Ascending aorta (tissue), 2 donors: ENCODE data around the gene XPNPEP2. TPM values are rescaled to one million over a fixed set of nuclear protein-coding genes. Genes with fewer than 3 reads are reported as not detected.

Experiments used
- DNase-seq, 2 donors: peaks; one replicate each; pipeline ENCODE4 v3.0.0-alpha.2; 2019; ENCODE audit warnings: low spot score in 2 of 2
- H3K27ac ChIP-seq, 2 donors: fragments of 200-600 bp; sonication (generic); one replicate each; pipeline ENCODE4 v1.5.1; 2016 to 2017; ENCODE audit warnings: mild to moderate bottlenecking in 1 of 2
- H3K27me3 ChIP-seq: fragments of 200-600 bp; sonication (generic); one replicate; pipeline ENCODE4 v1.5.1; 2017
- H3K36me3 ChIP-seq, 2 donors: fragments of 200-600 bp; sonication (generic); one replicate each; pipeline ENCODE4 v1.5.1; 2016
- H3K4me1 ChIP-seq, 2 donors: fragments of 200-600 bp; sonication (generic); one replicate each; pipeline ENCODE4 v1.5.1; 2016 to 2017; ENCODE audit warnings: mild to moderate bottlenecking in 1 of 2
- H3K4me3 ChIP-seq, 2 donors: fragments of 200-600 bp; sonication (generic); one replicate each; pipeline ENCODE4 v1.5.1; 2016 to 2017; ENCODE audit warnings: mild to moderate bottlenecking in 1 of 2
- H3K9me3 ChIP-seq, 2 donors: fragments of 200-600 bp; sonication (generic); one replicate each; pipeline ENCODE4 v1.5.1; 2016
- intact Hi-C: fragments of 100-400 bp; cut with DNase I; formaldehyde crosslinking; loops from one replicate; pipeline ENCODE4 v1.15.1; 2023
- total RNA-seq: library from RNA; depleted of rRNA; stranded (reverse); fragments of >200 nt; gene quantifications from one replicate; pipeline ENCODE4 v1.1.0, GENCODE V29; 2016
- TF ChIP-seq, protein P1 (sequence below), 3 experiments: fragments of 200-600 bp in 2 of 3; fragments of 450-650 bp in 1 of 3; sonication (generic) in 2 of 3; IDR thresholded peaks; one replicate each; pipeline ENCODE4 v1.5.1; 2016 to 2019; ENCODE audit warnings: antibody characterized with exemption in 3 of 3, mild to moderate bottlenecking in 1 of 3, moderate library complexity in 1 of 3

Gene XPNPEP2
- total RNA-seq, 1 donor from 2014 or later = 7.7 TPM

DNA sequence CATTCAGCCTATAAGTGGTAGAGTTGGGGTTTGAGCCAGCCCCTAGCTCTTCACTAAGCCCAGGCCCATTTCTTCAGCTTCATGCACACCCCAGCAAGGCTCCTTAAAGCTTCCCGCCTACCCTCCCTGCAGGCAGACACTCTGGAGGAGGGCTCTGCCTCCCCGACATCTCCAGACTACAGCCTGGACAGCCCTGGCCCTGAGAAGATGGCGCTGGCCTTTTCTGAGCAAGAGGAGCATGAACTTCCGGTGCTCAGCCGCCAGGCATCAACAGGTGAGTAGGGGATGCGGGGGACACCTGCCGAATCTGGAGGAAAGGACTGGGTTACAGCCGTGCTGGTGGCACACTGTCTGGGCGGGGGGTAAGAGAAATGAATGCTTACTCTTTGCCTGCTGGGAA, 52.0 kb downstream of the XPNPEP2 start:
- intact Hi-C loops = no loop called here
- Histone ChIP-seq H3K36me3 (no peaks in the 10 kb centered on the region), H3K4me3 (no peak overlapping the region), H3K27ac (no peak overlapping the region), H3K9me3 (no peaks in the 10 kb centered on the region), H3K27me3 (no peaks in the 10 kb centered on the region), H3K4me1 (no peaks in the 10 kb centered on the region)
- DNase-seq = no peak
- TF ChIP-seq, protein P1, sequence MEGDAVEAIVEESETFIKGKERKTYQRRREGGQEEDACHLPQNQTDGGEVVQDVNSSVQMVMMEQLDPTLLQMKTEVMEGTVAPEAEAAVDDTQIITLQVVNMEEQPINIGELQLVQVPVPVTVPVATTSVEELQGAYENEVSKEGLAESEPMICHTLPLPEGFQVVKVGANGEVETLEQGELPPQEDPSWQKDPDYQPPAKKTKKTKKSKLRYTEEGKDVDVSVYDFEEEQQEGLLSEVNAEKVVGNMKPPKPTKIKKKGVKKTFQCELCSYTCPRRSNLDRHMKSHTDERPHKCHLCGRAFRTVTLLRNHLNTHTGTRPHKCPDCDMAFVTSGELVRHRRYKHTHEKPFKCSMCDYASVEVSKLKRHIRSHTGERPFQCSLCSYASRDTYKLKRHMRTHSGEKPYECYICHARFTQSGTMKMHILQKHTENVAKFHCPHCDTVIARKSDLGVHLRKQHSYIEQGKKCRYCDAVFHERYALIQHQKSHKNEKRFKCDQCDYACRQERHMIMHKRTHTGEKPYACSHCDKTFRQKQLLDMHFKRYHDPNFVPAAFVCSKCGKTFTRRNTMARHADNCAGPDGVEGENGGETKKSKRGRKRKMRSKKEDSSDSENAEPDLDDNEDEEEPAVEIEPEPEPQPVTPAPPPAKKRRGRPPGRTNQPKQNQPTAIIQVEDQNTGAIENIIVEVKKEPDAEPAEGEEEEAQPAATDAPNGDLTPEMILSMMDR (IDR thresholded peaks at IDR 0.05) = no peak

DNA sequence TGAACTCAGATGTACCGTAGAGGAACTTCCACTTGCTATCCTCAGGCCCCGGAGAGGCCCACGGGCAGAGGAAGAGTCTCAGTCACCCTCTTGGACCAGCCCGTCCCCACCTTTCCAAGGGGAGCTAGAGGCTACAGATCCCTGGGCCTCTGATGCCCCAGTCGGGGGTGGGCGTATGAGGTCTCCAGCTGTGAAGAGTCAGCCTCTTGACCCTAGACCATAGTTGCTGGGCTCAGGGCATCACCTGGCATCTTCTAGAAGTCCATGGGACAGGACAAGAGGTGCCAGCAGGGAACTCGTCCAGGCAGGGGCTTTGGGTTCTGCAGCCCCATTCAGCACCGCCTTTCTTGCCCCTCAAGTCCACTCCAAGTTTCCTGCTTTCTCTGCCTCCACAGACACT, 52.6 kb downstream of the XPNPEP2 start:
- Histone ChIP-seq H3K4me1 (no peaks in the 10 kb centered on the region), H3K27me3 (no peaks in the 10 kb centered on the region), H3K27ac (no peak overlapping the region), H3K9me3 (no peaks in the 10 kb centered on the region), H3K36me3 (no peaks in the 10 kb centered on the region), H3K4me3 (no peak overlapping the region)
- TF ChIP-seq, protein P1 (IDR thresholded peaks at IDR 0.05) = no peak
- peak in 1 of 2 donors; percentile 30 for DNase-seq
- intact Hi-C loops = no loop called here

DNA sequence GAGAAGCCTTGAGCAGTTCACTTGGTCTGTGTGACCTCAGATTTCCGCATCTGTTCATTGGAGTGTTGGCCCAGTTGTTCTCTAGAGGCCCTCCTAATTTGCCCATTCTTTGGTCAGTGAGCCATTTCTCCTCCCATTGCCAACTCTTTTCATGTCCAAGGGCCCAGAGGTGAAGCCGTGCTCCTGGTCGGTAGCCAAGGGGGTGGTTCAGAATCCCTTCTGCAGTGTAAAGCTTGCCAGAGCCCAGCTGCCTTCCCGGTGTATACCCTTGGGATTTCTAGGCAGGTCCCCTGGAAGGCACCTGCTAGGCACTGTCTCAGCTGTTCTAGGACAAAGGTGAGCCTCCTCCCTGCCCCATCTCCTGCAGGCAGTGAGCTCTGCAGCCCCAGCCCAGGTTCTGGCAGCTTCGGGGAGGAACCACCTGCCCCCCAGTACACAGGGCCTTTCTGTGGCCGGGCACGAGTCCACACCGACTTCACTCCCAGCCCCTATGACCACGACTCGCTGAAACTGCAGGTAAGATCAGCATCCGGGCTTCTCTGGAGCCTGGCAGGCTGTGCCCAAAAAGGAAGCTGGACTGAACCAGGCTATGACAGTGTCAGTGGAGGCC, 53.3 kb downstream of the XPNPEP2 start:
- peak in 1 of 2 donors; percentile 33 for DNase-seq

DNA sequence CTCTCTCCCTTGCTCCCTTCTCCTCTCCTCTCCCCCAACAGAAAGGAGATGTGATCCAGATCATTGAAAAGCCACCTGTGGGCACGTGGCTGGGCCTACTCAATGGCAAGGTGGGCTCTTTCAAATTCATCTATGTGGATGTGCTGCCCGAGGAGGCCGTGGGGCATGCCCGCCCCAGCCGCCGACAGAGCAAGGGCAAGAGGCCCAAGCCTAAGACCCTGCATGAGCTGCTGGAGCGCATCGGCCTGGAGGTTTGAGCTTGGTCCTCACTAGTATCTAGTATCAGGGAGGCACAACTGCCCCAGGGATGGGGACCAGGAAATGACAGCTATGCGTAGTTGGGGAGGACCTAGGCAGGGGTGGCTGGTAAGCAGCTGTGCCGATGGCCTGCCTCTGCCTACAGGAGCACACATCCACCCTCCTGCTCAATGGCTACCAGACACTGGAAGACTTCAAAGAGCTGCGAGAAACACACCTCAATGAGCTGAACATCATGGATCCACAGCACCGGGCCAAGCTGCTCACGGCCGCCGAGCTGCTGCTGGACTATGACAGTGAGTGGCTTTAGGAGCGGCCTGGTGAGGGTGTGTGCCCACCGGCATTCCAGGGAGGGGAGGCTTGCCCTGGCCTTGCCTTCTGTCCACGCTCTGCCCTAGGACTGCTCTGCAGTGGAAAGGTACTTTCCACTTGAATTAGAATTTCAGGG, 54.0 kb downstream of the XPNPEP2 start:
- intact Hi-C loops = no loop called here
- DNase-seq = peak in 1 of 2 donors; percentile 50
- Histone ChIP-seq H3K27ac (no peak overlapping the region), H3K4me3 (no peak overlapping the region), H3K36me3 (no peaks in the 10 kb centered on the region), H3K4me1 (no peaks in the 10 kb centered on the region), H3K27me3 (no peaks in the 10 kb centered on the region), H3K9me3 (no peaks in the 10 kb centered on the region)
- TF ChIP-seq, protein P1 (IDR thresholded peaks at IDR 0.05) = no peak

More for the DNA sequence above, 53.3 kb downstream of the XPNPEP2 start:
- Histone ChIP-seq H3K27me3 (no peaks in the 10 kb centered on the region), H3K9me3 (no peaks in the 10 kb centered on the region), H3K4me3 (no peak overlapping the region), H3K4me1 (no peaks in the 10 kb centered on the region), H3K36me3 (no peaks in the 10 kb centered on the region), H3K27ac (no peak overlapping the region)
- TF ChIP-seq, protein P1 (IDR thresholded peaks at IDR 0.05) = no peak
- intact Hi-C loops = no loop called here

DNA sequence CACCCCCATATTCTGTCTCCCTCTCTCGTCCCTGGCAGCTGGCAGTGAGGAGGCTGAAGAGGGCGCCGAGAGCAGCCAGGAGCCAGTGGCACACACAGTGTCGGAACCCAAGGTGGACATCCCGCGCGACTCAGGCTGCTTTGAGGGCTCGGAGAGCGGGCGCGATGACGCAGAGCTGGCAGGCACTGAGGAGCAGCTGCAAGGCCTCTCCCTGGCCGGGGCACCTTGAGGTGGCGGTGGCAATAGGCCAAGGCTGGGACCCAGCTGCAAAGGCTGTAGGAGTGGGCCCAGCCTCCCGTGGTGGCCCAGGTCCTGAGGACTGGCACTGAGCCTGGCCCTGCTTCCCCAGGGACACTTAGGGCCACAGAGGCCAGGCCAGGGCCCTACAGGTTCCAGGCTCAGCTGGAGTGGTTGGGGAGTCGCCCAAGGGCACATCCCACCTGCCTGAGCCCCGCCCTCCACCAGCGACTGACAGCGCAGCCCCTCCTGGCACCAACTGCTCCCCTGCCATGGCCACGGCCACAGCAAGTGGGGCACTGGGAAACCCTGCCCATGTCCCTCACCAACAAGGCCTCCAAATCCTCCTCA, 54.9 kb downstream of the XPNPEP2 start:
- no peak overlapping the region for H3K27ac ChIP-seq
- no peak overlapping the region for H3K4me3 ChIP-seq
- H3K4me1 ChIP-seq = no peaks in the 10 kb centered on the region
- TF ChIP-seq, protein P1 (IDR thresholded peaks at IDR 0.05) = no peak
- no peaks in the 10 kb centered on the region for H3K27me3 ChIP-seq
- DNase-seq = peak in 1 of 2 donors; percentile 47
- no peaks in the 10 kb centered on the region for H3K9me3 ChIP-seq
- no peaks in the 10 kb centered on the region for H3K36me3 ChIP-seq
- intact Hi-C loops = no loop called here
